RPMI8226 (cell line): Measurements from ENCODE around the gene PDCD11.

Experiments
- DNase-seq: peaks from one replicate; pipeline ENCODE4 v3.0.0-alpha.2; 2015

PDCD11 gene

DNA sequence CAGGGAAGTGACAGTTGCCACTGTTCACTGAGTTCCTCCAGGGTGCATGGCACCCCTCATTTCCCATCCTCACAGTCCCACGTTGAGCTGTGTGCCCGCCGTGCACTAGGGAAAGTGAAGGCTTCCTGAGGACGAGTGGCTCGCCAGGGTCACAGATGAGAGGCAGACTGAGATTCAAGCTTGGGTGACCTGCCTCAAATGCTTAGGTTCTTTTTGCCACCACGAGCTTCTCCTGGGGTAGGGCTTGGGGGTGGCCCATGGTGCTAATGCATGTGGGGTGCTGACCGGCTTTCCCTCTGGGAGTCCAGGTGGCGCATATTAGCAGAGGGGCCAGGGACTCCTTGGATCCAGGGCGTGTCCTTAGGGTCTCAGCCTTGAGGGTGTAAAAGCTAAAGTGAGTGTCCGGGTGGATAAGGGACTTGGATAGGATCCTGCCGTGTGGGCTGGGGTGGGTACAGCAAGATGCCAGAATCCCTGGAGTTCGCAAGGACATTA, 53.8 kb downstream of the PDCD11 start:
- DNase-seq, result no peak

DNA sequence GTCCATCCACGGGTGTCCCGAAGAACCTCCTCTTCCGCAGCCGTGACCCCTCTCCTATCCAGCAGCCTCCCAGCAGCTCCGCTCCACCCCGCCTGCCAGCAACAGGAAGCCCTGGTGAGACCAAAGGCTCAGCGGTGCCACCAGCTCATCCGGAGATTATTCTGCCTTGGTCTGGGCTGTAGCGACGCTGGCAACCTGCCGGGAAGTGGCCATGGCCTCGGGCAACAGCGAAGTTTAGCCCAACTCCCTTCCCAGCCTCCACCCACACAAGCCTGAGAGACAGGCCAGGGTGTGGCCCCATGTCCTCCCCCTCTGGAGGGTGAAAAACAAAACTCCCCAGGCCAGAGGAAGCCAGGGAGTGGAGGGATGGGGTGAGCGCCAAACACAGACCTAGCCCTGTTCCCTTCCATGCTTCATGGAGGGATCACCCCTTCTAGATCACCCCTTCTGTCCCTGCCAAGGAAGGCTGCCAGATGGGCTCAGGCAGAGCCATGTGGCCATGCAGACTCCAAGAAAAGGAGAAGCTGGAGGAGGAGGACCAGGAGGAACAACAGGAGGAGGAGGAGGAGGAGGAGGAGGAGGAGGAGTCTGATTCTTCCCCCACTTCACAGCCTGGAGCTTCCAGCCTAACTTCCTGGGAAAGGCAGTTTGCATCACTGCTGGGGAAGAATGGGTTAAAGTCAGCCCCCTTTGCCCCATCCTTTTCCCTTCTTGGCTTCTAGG, 54.8 kb downstream of the PDCD11 start:
- DNase-seq, result peak; percentile 67

DNA sequence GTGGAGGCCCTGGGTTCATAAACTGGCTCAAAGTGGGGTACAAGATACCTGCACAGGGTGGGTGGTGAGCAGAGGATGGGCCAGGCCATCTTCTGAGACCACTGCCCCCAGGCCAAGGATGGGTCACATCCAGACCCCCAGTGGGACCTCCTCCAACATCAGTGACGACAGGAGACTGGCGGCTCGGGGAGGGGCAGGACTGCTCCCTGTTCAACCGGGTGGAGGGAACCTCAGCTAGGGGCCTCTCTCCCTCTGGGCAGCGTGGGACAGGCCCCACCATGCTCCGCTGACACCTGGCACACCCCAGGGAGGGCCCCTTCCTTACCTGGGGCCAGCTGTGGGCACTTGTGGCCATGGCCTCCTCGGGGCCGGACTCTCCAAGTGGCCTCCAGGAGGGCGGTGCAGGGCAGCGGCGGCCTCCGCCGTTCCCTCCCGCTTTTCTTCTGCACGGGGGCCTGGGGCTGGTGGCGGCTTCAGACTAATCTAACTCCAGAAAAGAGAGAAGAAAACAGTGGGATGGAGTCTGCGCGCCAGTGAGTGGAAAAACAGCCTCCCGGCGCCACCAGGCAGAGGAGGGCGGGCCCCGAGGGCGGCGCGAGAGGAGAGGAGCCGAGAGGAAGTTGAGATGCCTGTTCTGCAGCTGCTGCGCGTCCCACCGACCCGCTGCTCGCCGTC, 55.5 kb downstream of the PDCD11 start, which contains the start of gene CALHM2:
TSS of gene CALHM2 (minus strand) at position 540 of the 675 bp plus-strand sequence. CDS start 2,429 bp downstream, outside the sequence.
- DNase-seq, result peak; percentile 67

DNA sequence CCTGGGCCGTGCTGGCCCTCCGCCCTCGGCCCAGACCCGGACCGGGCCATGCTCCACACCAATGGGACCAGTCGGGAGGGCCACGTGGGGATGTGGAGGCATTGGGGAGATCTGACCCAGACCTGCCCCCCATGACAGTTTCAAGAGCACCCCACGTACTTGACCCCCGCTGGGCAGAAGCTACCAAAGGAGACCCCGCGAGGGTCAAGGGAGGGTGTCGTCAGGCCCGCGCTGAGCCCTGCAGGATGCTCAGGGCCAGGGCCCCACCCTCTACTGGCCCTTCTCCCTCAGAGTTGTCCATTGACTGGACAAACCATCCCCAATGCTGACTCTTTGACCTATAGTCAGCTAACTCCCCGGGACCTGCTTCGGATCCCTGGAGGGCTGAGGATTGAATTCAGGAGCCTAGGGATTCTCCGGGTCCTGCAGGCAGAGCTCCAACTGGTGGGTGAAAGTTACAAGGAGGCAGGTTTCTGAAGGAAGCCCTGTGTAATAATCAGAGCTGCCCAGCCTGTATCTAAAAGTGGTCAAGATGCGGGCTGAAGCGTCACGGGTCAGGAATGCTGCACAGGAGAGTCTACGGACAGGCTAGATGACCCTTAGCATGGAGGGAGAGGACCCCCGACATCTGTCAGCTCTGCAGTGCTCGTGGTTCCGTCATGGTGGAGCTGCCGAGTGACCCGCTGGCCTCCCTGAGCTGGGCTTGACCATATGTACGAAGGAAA, 56.2 kb downstream of the PDCD11 start:
- DNase-seq, result no peak

DNA sequence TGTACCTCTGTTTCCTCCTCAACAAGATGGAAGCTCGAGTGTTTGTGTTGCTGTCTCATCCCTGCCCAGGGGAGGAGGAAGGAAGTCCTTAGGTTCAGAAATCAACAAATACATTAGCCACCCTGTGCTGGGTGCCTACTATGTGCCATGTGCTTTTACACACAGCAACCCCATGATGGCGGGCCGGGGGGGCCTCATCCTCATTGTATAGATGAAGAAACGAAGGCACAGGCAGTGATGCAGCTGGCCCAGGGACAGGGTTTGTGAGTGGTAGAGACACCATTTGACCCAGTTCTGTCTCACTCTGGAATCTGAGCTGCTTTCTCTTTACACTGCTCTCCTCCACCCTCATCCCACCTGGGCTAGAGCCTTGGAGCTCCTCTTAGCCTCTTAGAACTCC, 57.6 kb downstream of the PDCD11 start:
- DNase-seq, result no peak

DNA sequence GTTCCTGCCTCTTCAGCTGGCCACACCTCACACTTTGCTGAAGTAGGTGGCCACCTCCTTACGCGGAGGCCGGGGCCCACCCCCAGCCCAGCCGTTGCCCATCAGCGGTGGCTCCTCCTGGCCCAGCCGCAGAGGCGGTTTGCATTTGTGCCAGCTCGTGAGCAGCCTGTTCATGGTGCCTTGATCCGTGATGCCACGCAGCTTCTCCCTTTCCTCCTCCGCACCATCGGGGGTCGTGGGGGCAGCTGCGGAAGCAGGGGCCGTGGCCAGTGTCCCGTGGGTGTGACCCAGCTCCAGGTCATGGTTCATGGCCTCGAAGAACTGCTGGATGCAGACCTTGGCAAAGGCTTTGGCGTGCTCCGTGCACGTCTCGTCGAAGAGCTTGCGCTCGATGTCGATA, 58.8 kb downstream of the PDCD11 start:
- DNase-seq, result no peak

DNA sequence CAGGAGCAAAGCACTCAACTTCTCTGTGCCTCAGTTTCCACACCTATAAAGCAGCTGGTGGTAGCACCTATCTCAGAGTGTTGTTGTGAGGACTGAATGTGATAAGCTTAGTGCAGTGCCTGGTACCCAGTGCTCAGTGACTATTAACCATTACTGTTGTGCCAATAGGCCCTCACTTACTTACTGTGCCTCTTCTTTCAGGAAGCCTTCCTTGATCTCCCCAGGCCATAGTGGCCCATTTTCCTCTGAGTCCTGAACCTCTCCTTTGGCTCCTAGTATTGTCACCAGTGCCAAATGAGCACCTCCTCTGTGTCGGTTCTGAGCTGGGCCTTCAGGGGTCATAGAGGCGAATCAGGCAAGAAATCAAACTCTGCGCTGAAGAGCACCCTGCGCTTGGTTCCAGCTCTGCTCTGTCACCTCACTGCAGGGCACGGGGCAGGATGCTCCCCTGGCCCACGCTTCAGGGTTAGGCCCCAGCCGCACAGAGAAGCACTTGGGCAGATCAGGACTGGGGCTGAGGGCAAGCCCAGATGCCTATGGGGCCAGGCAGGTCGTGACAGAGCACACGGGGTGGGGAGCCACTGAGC, 59.7 kb downstream of the PDCD11 start:
- no peak for DNase-seq

DNA sequence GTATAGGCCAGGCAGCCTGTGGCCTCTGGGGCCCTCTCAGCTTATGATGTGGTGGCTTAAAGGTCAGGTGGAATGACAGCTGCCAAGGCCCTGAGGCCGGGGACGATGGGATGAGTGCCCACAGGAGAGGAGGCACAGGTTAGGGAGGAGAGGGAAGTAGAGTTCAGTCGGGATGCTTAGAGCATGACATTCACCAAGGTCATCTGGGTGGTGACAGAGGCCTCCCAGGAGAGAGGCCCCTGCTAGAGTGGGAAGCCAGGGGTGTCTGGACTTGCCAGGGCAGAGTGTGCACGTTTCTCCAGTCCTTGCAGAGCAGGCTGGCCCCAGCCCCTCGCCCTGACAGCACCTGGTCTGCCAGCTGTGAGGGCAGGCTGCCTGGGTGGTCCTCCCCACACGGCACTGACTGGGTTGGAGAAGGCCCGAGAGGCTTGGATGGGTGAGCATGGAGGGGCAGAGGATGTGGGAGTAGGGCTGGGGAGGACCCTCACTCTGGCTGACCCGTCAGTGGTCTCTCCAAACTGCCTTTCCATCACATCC, 60.8 kb downstream of the PDCD11 start:
- no peak for DNase-seq

DNA sequence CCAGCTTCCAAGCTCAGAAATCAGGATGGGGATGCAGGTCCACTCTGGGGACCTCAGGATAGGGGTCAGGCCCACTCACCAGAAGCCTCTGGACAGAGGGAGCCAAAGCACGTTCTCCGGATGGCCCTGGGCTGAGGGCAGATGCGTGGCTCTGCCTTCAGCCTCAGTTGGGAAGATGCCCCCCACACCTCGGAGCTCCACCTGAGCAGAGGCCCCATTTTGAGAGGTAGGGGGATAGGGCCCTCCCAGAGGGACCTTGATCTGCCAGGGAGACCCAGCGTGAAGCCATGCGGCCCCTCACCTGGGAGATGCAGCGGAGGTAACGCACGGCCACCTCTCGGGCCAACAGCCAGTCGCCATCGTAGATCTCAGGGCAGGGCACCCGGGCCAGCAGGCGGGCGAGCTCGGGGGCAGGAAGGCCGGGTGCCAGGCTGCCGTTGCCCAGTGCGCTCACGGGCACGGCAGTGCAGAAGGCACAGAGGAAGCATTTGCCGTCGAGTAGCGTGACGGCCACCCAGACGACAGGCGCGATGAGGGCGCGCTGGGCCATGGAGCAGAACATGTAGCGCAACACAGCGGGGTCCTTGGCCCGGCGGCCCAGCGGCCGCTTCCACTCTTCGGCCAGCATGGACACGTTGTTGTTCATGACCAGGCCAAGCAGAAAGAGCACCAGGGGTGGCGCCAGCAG, 61.6 kb downstream of the PDCD11 start:
- no peak for DNase-seq

DNA sequence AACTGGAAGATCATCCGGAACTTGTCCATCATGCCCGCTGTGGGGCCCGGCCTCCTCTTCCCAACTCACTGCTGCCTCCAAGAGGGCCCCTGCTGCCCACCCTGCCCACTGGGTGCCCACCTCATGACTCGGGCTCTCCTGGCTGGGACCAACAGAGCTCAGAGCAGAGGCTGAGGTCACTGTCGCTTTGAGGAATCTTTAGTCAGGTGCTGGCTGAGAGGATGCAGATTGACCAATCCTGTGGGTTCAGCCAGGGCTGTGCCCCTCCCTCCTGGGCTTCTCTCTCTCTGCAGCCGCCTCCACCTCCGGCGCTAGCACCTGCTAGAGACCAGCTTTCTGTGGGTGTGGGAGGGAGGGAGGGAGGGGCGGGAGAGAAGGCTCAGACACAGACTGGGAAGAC, 62.3 kb downstream of the PDCD11 start, which contains the start of gene CALHM1:
TSS of gene CALHM1 (minus strand) at position 181 of the 400 bp plus-strand sequence. CDS start at position 32, 149 bp downstream.
- peak; percentile 79 for DNase-seq

DNA sequence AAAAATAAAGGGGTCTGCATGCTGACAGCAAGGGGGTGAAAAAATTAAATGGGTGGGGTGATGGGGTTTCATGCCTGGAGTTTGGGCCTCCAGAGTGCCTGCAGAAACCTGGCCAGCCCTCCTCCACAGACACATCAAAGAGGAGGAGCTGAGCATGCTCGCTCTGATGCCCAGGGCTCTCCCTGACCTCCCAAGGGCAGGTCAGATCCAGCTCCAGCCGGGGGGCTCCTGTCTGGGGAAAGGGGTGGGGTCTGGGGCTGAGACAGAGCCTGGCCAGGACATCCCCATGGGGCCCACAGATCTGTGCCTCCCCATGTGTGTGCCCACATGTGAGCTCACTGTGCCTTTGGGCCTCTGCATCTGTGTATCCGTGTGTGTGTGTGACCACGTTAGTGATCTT, 63.2 kb downstream of the PDCD11 start:
- DNase-seq, result no peak

DNA sequence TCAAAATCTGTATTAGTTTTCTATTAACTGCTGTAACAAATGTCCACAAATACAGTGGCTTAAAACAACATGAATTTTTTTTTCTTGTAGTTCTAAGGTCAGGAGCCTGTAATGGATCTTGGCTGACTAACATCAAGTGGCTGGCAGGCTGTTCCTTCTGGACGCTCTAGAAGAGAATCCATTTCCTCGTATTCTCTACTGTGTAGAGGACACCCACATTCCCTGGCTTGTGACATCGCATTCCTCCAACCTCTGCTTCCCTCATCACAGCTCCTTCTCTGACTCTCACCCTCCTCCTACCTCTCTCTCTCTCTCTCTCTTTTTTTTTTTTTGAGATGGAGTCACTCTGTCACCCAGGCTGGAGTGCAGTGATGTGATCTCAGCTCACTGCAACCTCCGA, 67.1 kb downstream of the PDCD11 start:
- no peak for DNase-seq

DNA sequence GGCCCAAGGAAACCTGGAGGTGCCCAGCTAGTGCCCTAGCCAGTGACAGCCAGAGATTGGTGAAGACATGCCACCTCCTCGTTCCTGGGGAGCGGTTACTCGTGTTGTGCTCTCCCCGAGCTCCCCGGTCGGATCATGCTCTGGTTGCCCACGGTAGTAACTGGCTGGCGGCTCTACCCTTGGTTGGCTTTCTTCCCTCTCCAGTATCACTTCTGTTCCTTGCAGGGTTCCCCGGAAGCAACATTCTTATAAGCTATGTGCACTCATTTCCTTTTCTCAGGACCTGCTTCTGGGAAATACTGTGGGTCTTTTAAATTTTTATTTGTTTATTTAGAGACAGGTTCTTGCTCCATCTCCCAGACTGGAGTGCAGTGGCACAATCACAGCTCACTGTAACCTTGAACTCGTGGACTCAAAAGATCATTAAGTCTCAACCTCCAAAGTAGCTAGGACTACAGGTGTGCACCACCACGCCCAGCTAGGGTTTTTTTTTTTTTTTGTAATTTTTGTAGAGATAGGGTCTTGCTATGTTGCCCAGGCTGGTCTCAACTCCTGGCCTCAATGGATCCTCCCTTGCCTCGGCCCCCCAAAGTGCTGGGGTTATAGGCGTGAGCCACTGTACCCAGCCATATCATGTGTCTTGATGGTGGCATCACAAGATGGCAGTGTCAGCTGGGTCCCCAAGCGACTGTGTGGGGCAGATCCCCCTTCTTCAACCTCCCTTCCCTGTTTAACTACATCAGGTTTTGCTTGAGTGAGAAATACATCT, 69.2 kb downstream of the PDCD11 start:
- no peak for DNase-seq

DNA sequence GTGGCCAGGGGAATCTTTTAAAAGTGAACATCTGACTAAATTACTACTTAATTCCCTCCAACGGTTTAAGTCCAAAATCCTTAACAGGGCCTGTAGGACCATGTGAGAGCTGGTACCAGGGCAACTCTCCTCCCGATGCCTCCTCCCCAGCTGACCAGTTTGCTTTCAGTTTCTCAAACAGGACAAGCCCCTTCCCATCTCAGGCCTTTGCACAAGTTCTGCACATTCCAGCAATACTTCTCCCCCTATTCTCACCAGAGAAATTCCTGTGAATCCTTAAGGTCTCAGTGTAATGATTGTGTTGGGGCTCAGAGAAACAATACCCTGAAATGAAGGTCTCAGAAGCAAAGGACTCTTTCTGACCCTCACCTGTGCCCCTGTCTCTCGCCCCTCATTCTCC, 70.3 kb downstream of the PDCD11 start:
- DNase-seq, result no peak

DNA sequence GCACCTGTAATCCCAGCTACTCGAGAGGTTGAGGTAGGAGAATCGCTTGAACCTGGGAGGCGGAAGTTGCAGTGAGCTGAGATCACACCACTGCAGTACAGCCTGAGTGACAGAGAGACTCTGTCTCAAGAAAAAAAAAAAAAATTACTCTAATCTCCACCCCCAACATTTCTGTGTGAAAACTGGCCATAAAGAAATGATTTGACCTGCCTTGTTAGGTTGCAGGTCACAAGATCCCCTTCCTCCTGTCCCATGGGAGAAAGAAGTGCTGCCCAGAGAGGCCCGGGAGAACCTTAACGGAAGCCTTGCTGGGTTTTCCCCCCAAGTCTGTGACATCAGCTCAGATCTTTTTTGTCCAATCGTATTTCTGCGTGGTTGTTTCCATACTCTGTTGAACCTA, 71.0 kb downstream of the PDCD11 start:
- no peak for DNase-seq

DNA sequence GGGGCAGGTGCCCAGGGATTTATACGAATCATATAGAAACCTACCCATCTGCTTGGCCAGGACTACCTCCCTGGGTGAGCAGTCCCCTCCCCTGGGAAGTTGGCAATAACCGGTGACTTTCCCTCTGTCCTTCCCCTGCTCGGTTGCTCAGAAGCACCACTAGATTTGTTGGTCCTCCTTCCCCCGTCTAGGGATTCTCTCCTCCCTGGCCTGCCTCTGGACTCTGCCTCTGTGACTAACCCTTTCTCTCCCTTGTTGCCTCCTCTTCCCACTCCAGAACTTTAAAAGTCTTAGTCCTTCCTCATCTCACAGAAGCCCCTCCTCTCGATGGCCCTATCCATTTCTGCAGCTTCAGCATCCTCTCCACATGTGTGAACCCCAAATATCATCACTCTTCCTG, 72.8 kb downstream of the PDCD11 start:
- no peak for DNase-seq

DNA sequence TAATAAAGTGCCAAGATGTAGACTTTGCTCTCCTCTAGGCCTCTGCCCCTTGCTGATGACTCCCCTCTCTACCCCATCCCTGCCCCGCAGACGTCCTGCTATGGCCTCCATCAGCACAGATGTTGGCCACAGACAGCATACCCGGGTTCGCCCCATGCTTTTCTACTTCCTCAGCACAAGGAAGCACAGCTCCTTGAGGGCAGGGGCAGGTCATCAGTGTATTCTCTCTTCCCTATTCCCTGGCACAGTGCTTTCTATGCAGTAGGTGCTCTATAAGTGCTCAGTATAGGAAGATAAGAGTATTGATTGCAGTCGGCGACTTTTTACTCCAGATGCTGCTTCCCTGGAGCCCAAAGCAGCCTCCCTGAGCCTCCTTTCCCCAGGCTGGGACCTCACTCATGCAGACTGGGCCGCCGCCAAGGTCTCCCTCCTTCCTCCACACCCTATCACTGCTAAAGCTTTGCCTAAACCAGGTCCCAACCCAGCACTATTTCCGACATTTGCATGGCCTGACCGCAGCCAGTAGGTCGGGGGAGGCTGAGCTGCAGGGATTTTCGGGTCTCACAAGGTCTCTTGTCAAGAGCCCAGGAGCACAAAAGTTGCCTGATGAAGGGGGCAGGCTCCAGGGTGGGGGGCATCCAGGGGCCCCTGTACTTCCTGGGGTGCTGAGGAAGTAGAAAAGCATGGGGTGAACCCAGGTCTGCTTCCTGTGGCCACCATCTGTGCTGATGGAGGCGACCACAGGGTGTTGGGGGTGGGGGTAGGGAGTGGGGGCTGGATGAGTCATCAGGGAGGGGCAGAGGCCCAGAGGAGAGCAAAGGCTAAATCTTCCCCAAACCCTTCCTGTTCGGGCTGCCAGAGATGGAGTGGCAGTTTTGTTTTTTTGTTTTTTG, 74.6 kb downstream of the PDCD11 start:
- peak; percentile 87 for DNase-seq

DNA sequence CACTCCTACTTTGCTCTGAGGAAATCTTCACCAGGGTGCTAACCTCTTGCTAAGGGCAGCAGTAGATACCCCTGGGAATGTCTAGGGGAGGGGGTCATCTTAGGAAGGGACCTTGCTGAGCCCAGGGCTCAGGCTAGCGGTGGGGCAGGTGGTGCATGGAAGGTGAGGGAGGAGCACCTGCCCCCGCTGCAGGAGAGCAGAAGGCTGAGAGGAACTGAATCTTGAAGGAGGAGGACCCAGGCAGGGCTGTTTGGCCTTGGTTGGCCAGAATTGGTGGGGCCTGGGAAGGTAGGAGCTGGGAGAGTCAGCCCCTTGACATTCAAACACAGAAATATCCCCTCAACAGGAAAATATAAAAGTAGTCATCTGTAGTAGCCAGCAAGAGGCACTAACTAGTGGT, 75.6 kb downstream of the PDCD11 start:
- peak; percentile 75 for DNase-seq

DNA sequence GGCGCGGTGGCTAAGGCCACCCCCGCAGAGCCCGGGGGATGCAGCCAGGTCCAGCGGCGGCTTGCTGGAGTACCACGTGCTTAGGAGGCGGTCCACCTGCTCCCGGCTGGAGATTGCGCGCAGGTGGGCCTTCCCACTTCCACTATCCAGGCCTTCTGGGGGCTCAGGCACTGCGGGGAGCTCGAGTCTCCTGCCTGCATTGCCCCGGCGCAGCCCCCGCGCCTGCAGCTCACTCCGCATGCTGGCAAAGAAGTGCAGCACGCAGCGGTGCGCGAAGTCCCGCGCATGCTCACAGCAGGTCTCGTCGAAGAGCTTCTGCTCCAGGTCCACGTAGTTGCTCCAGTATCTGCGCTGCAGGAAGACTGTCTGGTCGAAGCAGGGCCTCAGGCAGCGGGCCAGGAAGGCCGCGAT, 76.8 kb downstream of the PDCD11 start:
- no peak for DNase-seq

DNA sequence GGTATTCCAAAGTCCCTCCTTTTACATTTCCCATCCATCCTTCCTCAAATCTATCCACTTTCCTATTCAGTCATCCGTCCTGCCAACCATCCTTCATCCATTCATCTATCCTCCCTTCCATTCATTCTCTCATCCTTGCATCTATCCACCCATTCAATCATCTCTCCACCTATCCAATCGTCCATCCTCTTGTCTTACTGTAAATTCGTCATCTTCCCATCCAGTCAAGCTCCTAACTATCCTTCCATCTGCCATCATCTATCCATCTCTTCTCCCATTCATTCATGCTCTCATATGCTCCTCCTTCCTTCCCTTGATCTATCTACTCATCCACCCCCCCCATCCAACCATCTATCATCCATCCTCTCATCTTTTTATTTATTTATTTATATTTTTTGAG, 77.7 kb downstream of the PDCD11 start:
- no peak for DNase-seq
